OCI-M2 (cell line): ENCODE data around the gene CFAP20DC.
A peak's percentile ranks its signal among the peaks of the same experiment; 100 is the strongest.
"Not testable (repeated sequence)": the region's sequence is repeated elsewhere in the genome, so short reads cannot be mapped to it uniquely, and the experiment has no call there.

Experiments
- DNase-seq: peaks from one replicate; lab custom pipeline; 2025; ENCODE audit not compliant: unreplicated experiment; lab: John Stamatoyannopoulos, UW

The CFAP20DC gene

GRCh38 chr3:58965865-58966264, 84.0 kb downstream of the CFAP20DC start:
- DNase-seq: no peak

- DNase-seq: peak; percentile 4
Measured at GRCh38 chr3:58963928-58964503, 85.8 kb downstream of the CFAP20DC start.

GRCh38 chr3:58962816-58963215, 87.0 kb downstream of the CFAP20DC start:
- no peak for DNase-seq

DNA sequence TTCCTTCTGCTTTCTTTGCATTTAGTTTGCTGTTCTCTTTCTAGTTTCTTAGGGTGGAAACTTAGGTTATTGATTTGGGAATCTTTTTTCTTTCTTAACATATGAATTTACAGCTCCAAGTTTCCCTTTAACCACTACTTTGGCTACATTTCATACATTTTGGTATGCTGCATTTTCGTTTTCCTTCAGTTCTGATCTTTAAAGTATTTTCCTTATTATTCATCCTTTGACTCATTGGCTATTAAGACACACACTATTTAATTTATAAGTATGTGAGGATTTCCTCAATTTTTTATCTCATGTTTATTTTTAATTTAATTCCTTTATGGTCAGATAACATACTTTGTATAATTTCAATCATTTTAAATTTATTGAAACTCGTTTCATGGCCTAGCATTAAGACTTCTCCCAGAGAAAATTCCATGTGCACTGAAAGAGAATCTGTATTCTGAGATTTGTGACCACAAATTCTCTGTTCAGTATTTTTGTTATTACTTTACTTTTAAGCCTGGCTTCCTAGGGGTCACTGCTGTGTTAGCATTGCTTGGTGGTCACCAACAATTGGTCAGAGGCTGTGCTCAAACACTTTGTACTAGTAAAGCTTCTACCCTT, 87.7 kb downstream of the CFAP20DC start:
- DNase-seq: no peak

GRCh38 chr3:58955308-58955707, 94.5 kb downstream of the CFAP20DC start:
- no peak for DNase-seq

- no peak for DNase-seq
Measured at GRCh38 chr3:58953288-58953687, 96.5 kb downstream of the CFAP20DC start.

DNA sequence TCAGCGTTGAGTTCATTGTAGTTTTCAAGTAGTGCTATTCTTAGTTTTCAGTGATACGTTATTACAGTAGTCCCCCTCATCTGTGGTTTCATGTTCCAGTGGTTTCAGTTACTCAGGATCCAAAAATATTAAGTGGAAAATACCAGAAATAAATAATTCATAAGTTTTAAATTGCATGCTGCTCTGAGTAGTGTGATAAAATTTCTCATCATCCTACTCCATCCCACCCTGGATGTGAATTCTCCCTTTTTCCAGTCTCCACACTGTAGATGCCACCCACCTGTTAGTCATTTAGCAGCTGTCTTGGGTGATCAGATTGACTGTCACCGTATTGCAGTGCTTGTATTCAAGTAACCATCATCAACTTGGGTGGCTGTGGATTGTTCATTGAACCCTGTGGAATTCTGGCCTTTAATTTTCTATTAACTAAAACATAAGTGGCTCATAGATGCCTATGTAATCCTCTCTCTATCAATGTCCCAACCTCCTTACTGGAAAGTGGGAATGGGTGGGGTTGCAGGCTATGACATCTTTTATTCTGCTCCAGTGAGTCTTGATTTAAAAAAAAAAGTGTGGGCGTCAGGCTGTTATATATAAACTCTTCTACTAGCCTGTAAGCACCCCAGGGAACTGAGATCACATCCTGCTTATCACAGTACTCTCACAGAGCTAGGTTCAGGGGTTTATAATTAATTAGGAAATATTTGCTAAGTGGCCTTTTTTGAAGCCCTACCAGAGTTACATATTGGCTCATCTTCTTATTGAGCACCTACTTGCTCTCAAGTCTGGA, 97.5 kb downstream of the CFAP20DC start:
- no peak for DNase-seq

- DNase-seq: no peak
Measured at GRCh38 chr3:58948018-58948417, 101.8 kb downstream of the CFAP20DC start.

DNA sequence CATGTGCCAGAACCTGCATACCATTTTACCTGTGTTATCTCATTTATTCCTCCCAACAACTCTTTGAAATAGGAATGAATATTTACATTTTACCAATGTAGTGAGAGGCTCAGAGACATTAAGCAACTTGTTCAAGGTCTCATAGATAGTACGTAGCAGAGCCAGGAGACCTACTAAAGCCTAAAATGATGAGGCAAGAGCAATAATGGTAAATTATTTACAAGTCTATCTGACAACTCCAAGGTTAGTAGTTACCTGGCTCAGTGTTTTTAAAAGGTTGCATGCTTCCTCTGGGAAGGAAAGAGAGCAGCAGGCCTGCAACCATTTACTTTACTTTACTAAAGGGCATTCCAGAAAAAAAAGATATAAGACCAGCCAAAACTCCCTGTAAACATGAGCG, 103.0 kb downstream of the CFAP20DC start:
- no peak for DNase-seq

DNA sequence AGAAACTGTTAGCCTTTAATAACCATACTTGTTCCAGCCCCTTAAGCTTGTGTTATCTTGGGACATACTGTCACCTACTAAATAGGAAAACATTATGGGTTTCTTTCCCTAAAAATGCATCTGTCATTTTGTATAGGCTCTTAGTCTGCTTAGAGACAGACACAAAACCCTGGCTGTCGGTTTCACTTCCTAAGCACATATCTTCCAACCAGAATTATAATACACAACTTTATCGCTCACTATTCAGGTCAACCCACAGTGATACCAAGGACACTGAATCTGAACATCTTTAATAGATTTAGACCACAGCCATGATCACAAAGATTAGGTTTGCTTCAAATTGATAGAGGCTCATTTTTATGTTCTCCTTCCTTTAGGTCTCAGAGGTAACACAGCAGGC, 111.8 kb downstream of the CFAP20DC start:
- no peak for DNase-seq

DNA sequence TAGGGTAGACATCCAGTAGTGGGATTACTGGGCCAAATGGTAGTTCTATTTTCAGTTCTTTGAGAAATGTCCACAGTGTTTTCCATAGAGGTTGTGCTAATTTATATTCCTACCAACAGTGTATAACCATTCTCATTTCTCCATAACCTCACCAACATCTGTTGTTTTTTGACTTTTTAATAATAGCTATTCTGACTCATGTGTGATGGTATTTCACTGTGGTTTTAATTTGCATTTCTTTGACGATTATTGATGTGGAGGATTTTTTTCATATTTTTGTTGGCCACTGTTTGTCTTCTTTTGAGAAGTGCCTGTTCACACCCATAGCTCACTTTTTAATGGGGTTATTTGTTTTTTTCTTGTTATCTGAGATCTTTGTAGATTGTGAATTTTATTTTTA, 125.2 kb downstream of the CFAP20DC start:
- DNase-seq: no peak

GRCh38 chr3:58900386-58900785, 149.4 kb downstream of the CFAP20DC start:
- no peak for DNase-seq

- peak; percentile 65 for DNase-seq
Measured at GRCh38 chr3:58899953-58900298, 149.9 kb downstream of the CFAP20DC start.

- peak; percentile 75 for DNase-seq
Measured at GRCh38 chr3:58899159-58899952, 150.5 kb downstream of the CFAP20DC start.

DNA sequence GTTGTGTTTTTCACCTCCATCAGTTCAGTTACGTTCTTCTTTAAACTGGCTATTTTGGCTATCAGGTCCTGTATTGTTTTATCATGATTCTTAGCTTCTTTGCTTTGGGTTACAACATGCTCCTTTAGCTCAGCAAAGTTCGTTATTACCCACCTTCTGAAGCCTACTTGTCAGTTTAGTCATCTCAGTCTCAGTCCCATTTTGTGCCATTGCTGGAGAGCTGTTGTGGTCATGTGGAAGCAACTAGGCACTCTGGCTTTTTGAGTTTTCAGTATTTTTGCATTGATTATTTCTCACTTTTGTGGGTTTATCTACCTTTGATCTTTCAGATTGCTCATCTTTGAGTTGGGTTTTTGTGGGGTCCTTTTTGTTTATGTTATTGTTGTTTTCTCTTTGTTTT, 151.3 kb downstream of the CFAP20DC start:
- no peak for DNase-seq

DNA sequence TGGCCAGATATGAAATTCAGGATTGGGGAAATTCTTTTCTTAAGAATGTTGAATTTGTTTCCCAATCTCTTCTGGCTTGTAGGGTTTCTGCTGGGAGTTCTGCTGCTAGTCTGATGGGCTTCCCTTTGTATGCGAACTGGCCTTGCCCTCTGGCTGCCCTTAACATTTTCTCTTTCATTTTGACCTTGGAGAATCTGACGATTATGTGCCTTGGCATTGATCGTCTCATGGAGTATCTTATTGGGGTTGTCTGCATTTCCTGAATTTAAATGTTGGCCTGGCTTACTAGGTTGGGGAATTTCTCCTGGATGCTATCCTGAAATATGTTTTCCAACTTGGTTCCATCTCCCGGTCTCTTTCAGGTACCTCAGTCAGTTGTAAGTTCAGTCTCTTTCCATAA, 152.2 kb downstream of the CFAP20DC start:
- DNase-seq: no peak

GRCh38 chr3:58895678-58896077, 154.1 kb downstream of the CFAP20DC start:
- DNase-seq: not testable (repeated sequence)

DNA sequence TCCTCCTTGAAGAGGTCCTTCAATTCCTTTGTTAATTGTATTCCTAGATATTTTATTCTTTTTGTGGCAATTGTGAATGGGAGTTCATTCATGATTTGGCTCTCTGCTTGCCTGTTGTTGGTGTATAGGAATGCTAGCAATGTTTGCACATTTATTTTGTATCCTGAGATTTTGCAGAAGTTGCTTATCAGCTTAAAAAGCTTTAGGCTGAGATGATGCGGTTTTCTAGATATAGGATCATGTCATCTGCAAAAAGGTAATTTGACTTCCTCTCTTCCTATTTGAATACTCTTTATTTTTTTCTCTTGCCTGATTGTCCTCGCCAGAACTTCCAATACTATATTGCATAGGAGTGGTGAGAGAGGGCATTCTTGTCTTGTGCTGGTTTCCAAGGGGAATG, 157.3 kb downstream of the CFAP20DC start:
- not testable (repeated sequence) for DNase-seq

GRCh38 chr3:58888087-58888486, 161.7 kb downstream of the CFAP20DC start:
- DNase-seq: no peak

DNA sequence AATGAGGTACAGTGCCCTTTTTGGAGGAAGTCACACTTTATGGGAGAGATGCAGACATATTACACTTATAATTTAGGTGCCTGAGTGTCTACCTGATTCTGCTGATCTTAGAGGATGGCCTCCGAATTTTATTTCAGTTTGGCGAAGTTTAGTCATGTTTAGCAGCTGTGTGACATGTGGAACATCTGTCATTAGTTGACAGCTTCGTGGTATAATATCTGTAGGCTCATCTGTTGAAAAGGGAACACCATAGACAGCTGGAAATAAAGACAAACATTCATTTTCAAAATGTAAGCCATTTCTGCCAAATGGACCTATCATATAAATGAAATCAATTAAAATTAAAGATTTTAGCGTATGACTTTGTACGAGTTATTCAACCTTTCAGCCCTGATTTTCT, 165.4 kb downstream of the CFAP20DC start:
- no peak for DNase-seq

DNA sequence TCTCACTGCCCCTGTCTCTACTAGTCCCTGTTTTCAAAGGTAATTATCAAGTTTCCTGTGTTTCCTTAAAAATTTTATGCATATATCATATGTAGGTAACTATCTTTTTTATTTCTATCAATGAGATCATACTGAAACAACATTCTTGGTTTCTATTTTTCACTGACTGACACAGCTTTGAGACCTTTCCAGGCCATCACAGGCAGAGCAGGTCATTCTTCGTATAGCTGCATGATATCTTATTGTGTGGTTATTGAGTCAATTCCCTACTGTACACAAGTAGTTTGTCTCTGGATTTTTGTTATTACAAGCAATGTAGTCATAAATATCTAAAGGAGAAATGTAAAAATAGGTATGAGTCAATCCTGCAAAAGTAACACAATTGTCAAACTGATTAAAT, 169.6 kb downstream of the CFAP20DC start:
- no peak for DNase-seq

- no peak for DNase-seq
Measured at GRCh38 chr3:58874795-58875194, 175.0 kb downstream of the CFAP20DC start.
